Stimulated activated CD4-positive, alpha-beta T cell treated with anti-CD3 and anti-CD28 coated beads, Interleukin-2, amount 100 ng/mL, for 48 hours (primary cell): Measurements from ENCODE around the gene FNBP1.
"Not testable (repeated sequence)": the region's sequence is repeated elsewhere in the genome, so short reads cannot be mapped to it uniquely, and the experiment has no call there.

Experiments
- DNase-seq, 2 donors: peaks; one replicate each; pipeline ENCODE4 v3.0.0-alpha.2; 2020

FNBP1 gene

DNA sequence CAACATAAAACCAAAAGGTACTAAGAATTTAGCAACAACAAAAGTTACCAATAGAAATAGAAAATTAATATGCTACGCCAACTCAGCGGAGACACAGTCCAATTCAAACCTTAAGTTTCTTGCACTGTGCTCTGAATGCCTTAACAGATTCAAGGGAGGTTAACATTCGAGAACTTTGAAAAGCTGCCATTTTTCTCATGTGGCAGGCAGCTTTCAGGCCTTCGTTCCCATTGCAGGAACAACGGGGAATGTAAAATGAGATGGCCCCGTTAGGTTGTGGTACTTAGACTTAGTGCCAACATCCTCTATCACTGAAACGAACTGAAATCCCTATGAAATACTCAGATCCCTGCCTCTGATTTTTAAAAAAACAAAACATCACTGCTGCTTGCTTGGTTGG lies 22.4 kb downstream of the FNBP1 start:
- DNase-seq, result no peak

GRCh38 chr9:130018265-130018664 lies 24.7 kb downstream of the FNBP1 start:
- DNase-seq, result no peak

DNA sequence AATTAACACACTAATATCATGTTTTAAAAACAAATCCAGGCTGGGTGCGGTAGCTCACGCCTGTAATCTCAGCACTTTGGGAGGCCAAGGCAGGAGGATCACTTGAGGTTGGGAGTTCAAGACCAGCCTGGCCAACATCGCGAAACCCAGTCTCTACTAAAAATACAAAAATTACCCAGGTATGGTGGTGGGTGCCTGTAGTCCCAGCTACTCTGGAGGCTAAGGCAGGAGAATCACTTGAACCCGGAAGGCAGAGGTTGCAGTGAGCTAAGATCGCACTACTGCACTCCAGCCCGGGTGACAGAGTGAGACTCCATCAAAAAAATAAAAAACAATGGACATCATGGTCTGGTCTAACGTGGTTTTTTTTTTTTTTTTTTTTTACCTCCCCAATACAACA lies 25.5 kb downstream of the FNBP1 start:
- not testable (repeated sequence) for DNase-seq

- no peak for DNase-seq
These were observed 25.9 kb downstream of the FNBP1 start for GRCh38 chr9:130017076-130017475.

DNA sequence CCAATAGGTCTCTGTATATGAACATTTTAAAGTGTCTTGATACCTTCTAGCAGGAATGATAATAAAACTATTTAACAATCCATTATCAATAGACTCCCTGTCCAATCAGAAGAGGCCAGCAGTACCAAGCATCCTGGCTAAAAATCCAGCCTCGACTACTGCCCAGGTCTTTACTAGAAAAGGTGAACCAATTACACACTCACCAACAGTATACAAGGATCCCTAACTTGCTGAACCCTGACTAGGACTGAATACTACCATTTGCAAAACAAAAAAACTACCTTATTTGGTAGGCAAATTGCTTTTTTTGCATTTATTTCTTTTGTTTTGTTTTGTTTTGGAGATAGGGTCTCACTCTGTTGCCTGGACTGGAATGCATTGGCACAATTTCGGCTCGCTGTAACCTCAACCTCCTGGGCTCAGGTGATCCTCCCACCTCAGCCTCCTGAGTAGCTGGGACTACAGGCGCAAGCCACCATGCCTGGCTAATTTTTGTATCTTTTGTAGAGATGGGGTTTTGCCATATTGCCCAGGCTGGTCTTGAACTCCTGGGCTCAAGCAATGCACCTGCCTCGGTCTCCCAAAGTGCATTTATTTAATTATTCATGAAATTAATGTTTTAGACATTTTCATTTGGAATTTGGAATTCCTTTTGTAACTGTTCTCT lies 27.5 kb downstream of the FNBP1 start:
- no peak for DNase-seq

DNA sequence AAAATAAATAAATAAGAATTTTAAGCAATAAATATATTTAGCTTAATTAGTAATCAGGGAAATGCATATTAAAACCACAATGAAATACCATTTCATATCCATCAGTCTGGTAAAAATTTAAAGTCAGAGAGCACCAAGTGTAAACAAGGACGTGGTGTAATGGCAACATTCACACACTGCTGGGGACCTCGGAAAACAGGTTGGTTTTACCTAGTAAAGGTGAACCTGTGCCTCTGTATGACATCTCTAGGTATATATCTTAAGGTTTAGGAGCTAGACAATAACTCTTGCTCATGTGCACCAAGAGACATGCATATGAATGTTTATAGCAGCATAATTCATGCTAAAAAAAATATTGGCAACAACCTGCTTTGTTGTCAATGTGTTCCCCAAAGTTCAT lies 29.7 kb downstream of the FNBP1 start:
- DNase-seq, result no peak

- no peak for DNase-seq
These were observed 32.6 kb downstream of the FNBP1 start for GRCh38 chr9:130010151-130010988.

GRCh38 chr9:130009546-130009945 lies 33.4 kb downstream of the FNBP1 start:
- DNase-seq, result not testable (repeated sequence)

- no peak for DNase-seq
These were observed 34.5 kb downstream of the FNBP1 start for GRCh38 chr9:130008538-130008937.

DNA sequence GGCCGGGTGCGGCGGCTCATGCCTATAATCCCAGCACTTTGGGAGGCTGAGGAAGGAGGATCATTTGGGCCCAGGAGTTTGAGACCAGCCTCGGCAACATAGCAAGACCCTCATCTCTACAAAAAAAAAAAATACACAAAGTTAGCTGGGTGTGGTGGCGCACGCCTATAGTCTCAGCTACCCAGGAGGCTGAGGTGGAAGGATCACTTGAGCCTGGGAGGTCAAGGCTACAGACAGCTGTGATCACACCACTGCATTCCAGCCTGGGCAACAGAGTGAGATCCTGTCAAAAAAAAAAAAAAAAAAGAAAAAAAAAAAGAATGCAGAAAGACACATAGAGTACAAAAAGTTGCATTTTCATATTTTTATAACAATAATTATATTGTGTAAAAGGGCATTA lies 36.0 kb downstream of the FNBP1 start:
- not testable (repeated sequence) for DNase-seq

- no peak for DNase-seq
These were observed 38.9 kb downstream of the FNBP1 start for GRCh38 chr9:130003943-130004552.

DNA sequence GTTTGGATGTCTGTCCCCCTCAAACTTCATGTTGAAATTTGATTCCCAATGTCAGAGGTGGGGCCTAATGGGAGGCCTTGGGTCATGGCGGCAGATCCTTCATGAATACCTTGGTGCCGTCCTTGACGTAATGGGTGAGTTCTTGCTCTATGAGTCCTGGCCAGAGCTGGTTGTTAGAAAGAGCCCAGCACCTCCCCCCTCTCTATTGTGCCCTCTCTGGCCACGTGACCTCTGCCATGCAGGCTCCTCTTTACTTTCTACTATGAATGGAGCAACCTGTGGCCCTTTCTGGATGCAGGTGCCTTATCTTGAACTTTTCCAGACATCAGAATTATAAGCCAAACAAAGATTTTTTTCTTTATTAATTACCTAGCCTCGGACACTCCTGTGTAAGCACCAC lies 40.7 kb downstream of the FNBP1 start:
- DNase-seq, result no peak

- DNase-seq, result no peak
These were observed 41.8 kb downstream of the FNBP1 start for GRCh38 chr9:130001190-130001589.

DNA sequence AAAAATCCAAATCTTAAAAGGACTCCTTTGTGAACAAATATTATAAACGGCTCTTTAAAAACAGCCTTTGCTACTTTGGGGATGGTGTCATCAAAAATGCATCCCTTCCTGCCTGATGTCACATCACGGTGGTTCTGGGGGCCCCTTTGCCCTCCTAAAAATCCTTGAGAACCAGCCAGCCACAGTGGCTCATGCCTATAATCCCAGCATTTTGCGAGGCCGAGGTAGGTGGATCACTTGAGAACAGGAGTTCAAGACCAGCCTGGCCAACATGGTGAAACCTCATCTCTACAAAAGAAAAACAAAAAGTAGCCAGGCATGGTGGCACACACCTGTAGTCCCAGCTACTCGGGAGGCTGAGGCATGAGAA lies 43.9 kb downstream of the FNBP1 start:
- no peak for DNase-seq

GRCh38 chr9:129998491-129999140 lies 44.4 kb downstream of the FNBP1 start:
- DNase-seq, result no peak

DNA sequence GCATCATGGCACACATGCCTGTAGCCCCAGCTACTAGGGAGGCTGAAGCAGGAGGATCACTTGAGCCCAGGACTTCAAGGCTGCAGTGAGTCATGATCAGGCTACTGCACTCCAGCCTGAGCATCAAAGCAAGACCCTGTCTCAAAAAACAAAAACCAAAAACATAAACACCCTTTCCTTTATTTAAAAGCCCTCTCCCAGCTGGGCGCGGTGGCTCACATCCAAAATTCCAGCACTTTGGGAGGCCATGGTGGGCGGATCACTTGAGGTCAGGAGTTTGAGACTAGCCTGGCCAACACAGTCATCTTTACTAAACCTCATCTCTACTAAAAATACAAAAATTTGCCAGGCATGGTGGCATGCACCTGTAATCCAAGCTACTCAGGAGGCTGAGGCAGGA lies 45.3 kb downstream of the FNBP1 start:
- DNase-seq, result not testable (repeated sequence)

DNA sequence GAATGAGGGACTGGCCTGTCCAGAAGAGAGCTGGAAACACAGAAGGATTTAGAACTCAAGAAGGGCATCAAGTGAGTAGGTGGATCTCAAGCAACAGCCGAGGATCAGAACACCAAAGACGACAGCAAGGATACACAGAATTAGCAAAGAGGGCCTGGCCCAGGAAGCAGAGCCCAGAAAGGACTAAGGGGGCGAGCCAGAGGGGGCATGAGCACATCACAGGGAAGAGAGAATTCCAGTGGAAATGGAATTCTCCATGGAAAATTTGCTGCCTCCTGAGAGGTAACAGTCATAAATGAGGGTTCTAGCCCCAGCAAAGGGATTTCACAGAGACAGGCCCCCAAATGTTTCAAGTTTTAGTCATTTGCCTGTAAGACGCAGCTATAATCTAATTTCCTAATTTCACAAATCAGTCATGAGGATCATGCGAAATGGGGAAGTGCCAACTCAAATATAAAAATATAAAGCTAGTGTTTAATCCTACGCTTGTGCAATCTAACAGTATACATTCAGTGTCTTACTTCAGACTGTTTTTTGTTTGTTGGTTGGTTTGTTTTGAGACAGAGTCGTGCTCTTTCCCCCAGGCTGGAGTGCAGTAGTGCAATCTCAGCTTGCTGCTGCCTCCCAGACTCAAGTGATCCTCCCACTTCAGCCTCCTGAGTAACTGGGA lies 46.7 kb downstream of the FNBP1 start:
- DNase-seq, result no peak

DNA sequence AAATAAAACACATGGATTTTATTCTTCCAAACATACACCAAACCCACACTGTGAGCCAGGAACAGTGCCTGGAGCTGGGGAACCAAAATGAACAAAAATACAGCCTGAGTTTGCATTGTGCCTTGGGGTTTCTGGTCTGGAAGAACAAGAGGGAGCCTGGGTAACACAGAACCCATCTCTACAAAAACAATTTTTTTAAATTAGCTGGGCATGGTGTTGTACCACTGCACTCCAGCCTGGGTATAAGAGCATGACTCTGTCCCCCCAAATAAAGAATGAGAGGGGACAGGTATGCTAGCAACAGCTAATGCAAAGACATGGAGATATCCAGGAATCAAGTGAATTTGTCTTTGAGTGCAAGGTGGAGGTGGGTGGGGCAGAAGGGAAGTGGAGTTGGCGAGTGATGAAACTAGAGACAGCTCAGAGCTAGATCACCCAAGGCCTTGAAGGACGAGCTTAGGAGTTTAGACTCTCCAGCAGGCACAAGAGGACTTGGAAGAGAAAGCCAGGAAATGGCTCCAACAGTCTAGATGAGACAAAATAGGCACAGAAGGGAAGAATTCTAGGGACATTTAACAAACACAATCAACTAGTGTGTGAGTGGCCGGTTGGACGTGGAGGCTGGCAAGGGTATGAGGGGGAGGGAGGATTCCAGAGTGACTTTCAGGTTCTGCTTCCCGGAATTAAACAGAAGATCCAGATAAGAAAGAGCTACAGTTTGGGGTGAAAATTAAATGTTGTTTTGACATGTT lies 47.4 kb downstream of the FNBP1 start:
- no peak for DNase-seq

GRCh38 chr9:129994882-129995281 lies 48.1 kb downstream of the FNBP1 start:
- DNase-seq, result no peak

DNA sequence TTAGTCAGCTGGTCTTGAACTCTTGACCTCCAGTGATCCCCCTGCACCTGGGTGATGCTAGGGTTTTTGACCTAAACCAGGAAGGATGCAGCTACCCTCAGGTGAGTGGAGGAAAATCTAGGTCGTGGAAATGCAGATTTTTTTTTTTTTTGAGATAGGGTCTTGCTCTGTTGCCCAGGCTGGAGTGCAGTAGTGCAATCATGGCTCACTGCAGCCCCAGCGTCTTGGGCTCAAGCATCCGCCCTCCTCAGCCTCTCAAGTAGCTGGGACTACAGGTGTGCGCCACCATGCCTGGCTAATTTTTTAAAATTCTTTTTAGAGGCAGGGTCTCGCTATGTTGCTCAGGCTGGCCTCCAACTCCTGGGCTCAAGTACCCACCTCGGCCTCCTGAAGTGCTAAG lies 51.9 kb downstream of the FNBP1 start:
- not testable (repeated sequence) for DNase-seq

GRCh38 chr9:129990269-129991010 lies 52.5 kb downstream of the FNBP1 start:
- no peak for DNase-seq
